HG02759 (cell line): ENCODE data around the gene PPID.
A peak's percentile ranks its signal among the peaks of the same experiment; 100 is the strongest.
"Not testable (repeated sequence)": the region's sequence is repeated elsewhere in the genome, so short reads cannot be mapped to it uniquely, and the experiment has no call there.

ENCODE experiments used
- ATAC-seq: cut with Tn5 transposase; IDR thresholded peaks from one replicate; pipeline ENCODE4 v1.9.1; 2021; ENCODE audit warnings: mild to moderate bottlenecking, moderate library complexity; ENCODE audit not compliant: unreplicated experiment

Gene PPID

DNA sequence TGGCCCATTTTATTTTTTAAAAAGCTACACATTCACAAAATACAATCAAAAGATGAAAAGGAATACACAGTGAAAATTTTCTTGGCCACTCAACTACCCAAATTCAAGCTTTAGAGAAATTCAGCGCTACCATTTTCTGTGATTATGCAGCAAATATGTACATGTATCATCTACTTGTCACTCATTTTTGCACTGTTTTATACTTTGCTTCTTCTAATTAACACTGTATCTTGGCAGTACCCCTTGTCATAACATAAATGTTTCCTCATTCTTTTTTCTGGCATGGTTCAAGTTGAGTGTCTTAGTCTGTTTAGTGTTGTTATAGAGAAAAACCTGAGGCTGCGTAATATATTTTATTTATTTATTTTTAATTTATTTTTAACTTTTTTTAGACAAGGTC lies 15.7 kb upstream of the PPID start:
- no peak for ATAC-seq

DNA sequence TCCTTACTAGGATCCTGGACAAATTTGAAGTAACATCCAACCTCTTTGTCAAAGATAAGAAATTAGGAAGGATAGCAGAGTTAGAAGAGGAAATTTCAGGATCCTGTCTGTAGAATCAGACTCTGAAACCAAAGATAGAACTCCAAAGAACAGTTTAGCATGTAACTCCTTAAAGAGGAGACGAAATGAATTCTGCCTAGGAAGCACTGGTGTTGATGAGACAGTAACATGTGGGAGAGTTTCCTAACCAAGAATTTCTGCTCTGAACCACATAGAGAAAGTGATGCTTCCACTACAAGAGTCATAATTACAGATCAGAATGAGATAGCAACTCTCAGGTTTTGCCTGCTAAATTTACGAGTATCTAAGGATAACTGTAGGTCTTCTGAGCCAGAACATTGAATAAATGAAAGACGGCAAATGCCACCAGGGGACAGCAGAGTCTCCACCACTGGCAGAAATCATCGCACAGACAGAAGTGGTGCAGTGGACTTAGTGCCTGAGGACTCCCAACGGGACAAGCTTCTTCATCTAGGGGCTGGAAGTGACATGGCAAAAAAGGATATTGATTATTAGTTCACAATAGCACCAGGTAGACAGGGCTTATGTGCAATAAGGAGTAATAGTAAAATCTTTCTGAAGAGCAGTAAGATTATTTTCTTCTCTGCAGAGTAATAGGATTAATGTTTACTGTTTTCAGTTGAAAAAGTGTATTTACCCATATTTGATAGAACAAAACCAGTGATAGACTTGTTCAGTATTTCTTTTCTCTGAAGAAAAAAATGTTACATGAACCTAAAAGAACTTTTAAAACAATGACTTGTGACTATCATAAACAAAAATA lies 6.7 kb upstream of the PPID start:
- ATAC-seq = peak; percentile 95

- no peak for ATAC-seq
Measured at GRCh38 chr4:158728236-158728635, 5.0 kb upstream of the PPID start.

DNA sequence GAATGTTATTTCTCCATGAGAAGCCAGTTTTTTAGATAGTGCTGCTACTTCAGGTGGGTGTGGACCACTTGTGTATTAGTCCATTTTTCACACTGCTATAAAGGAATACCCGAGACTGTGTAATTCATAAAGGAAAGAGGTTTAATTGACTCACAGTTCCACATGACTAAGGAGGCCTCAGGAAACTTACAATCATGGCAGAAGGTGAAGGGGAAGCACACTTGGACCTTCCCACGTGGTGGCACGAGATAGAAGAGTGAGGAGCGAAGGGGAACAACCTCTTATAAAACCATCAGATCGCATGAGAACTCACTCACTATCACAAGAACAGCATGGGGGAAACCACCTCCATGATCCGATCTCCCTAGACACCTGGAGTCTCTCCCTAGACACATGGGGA lies 3.4 kb upstream of the PPID start:
- no peak for ATAC-seq

DNA sequence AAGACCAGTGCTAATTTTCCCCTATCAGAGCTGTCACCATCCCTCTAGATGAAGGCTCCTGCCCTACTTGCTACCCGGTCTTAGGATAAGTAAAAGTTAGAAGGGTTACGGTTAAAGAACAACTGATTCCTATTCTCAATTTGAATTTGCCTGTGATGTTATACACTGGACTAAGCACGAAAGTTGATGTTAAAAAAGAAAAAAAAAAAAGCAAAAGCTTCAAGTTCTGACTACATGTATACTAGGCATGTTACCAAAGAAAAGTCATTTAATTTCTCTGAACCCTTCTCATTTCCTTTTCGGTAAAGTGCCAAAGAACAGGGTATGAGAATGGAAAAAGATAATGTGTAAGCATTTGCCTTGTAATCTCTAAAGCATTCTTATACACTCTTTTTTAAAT lies 1.4 kb upstream of the PPID start:
- no peak for ATAC-seq

- ATAC-seq = peak; percentile 17
Measured at GRCh38 chr4:158722291-158722916, 792 bp downstream of the PPID start.

DNA sequence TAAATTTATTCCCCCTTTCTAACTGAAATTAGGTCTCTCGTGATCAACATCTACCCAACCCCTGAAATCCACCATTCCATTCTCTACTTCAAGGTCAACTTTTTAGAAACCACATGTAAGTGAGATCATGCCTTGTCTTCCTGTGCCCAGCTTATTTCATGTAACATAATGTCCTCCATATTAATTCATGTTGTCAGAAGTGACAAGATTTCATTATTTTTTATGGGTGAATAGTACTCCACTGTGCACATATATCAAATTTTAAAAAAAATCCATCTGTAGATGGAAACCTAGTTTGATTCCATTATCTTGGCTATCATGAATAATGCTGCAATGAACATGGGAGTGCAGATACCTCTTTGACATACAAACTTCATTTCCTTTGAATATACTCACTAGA lies 1.5 kb downstream of the PPID start:
- no peak for ATAC-seq

DNA sequence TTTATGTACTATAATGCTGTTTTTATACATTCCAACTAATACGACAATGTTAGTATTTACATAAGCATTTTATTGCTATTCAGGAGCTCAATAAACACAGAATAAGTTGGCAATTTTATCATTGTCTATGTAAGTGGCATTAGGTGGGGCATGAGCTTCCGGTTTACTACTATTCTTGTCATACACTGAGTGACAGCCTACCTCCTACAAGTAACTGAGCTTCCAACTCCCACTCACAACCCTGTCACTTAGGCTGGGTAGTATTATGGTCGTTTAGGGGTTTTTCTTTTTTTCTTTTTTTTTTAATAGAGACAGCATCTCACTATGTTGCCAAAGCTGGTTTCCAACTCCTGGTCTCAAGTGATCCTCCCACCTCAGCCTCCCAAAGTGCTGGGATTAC lies 7.4 kb downstream of the PPID start:
- no peak for ATAC-seq

DNA sequence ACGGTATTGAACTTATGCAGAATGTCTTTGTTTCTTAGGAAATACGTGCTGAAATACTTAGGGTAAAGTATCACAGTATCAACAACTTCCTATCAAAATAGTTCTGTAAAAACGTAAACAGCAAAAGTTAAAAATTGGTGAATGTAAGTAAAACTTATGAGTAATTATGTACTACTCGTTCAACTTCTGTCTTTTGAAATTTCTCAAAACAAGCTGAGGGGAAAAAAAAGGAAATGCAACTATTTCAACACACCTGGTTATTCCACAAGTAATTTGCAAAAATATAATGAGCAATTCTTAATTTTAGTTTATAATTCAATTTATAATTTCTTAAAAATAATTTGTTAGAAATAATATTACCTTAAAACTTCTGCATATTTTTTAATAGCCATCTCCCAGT lies 8.3 kb downstream of the PPID start:
- ATAC-seq = no peak

GRCh38 chr4:158712622-158713021 lies 10.6 kb downstream of the PPID start:
- ATAC-seq = not testable (repeated sequence)

DNA sequence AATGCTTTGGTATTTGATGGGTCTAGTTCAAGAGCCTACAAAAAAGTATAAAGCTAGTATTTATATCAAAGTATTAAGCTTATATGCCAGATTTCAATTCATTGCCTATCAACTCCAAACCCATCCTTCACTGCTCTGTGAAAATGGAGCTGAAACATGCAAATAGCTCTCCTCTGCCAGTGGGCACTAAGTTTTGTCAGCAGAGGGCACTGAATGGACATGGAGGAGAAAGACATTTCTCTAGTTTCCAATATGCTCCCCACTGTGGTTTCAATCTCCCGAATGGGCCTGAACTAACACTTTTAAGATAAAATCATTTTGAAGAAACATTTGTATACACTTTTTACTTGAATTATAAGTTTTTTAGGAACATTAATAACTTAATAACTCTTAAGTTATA lies 12.4 kb downstream of the PPID start:
- no peak for ATAC-seq

DNA sequence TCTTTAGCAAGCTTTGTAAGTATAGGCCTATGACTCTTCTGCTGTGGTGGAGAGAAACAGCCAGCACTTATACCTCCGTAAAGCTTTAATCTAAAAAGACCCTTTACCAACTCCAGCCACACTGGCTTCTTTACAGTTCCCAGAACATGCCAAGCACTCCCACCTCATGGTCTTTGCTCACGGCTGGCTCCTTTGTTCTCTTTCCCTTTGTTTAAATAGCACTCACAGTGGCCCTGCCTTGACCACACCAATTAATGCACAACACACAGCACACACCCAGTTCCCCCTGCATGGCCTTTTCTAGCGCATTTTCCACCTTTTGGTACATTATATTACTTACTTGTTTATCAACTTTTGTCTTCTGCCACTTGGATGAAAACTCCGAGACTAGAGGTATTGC lies 18.9 kb downstream of the PPID start:
- ATAC-seq = no peak

DNA sequence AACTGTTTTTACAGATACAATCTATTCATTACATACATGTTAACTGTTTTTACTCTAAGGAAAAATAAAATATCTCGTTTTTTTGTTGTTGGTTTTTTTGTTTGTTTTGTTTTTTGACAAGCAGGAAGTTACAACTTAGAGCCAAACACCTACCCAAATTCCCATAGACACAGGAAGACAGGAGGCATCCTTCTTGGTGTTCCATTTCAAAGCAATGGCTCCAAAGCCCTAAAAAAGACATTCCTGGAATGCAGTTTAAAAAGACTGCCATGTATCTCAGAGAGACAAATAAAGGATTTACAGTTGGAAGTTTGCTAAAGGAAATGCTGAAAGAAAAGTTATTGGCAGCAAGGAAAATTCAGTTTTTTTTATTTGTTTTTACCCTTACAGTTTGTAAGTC lies 34.4 kb downstream of the PPID start:
- ATAC-seq = no peak

DNA sequence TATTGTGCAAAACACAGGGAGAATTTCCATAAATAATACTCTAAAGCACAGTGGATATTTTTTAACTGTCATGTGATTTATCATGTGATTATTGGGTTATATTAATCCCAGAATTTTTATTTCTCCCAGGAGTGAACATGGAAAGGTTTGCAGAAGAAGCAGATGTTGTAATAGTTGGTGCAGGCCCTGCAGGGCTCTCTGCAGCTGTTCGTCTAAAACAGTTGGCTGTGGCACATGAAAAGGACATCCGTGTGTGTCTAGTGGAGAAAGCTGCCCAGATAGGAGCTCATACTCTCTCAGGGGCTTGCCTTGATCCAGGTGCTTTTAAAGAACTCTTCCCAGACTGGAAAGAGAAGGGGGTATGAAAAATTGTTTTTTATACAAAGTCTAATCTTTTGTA lies 41.1 kb downstream of the PPID start:
- no peak for ATAC-seq

- no peak for ATAC-seq
Measured at GRCh38 chr4:158681629-158682028, 41.6 kb downstream of the PPID start.

DNA sequence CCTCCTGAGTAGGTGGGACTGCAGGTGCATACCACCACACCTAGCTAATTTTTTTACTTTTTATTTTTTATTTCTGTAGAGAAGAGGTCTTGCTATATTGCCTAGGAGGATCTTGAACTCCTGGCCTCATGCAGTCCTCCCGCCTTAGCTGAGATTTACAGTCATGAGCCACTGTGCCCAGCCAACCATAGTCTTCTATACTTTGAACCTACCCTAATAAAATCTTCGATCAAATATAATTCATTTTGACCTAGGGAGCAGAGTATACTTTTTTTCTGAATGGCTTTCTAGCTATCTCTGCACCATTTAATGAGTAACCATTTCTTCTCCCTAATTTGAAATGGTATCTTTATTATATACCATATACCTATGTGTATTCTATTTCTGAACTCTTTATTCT lies 44.4 kb downstream of the PPID start:
- ATAC-seq = no peak

- no peak for ATAC-seq
Measured at GRCh38 chr4:158676076-158676475, 47.1 kb downstream of the PPID start.

GRCh38 chr4:158673633-158674032 lies 49.6 kb downstream of the PPID start:
- ATAC-seq = no peak

- peak; percentile 81 for ATAC-seq
Measured at GRCh38 chr4:158671915-158672806, 51.0 kb downstream of the PPID start, which contains the start of gene ETFDH. Gene ETFDH, plus strand, starts transcription at chr4:158672296. Its CDS starts 161 bp downstream, at chr4:158672457.

DNA sequence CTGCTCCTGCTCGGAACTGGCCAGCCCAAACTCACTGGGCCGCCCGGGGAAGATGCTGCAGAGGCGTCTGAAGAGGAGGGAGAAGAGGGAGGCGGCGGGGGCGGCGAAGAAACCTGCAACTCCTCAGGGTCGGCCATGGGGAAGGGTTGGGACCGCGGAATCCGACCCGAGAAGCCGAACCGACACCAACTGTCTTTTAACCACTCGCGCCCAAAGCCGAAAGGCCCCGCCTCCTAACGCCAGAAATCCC lies 51.6 kb downstream of the PPID start, which contains the start of gene C4orf46:
Gene C4orf46 (minus strand): TSS at position 223 of the 250 bp plus-strand sequence. CDS start 86 bp downstream, at position 137.
- ATAC-seq = no peak

DNA sequence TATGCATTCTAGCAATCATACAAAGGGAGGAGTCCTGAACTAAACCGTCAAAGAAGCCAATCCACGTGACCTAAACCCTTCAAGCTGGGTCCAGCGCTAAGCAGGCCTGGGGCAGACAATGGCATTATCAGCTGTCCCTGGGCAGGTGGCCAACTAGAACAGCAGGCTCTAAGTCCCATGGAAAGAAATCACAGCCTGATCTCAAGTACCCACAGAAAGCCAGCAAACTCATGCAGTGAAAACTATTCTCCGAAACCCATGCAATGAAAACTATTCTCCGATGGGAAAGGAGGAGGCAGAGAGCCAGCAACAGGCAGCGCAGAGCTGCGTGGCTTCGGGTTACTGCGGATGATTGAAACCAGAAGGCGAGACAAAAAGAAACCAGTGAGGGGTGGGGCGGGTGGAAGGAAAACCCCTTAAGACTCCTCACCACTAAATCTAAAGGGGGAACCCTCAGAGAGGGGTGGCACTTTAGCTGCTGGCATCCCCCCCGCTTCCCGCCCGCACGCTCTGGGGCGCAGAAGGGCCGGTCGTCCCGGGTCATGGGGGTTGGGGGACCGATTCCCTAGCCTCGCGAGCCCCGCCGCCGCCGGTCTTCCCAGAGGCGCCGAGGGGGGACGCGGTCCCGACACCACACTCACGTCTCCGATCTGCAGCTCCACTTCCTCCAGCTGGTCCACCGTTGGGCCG lies 52.1 kb downstream of the PPID start:
- ATAC-seq = peak; percentile 33
